ENCODE results near the gene RHOBTB3.
"Not testable (repeated sequence)": the region's sequence is repeated elsewhere in the genome, so short reads cannot be mapped to it uniquely, and the experiment has no call there.

RHOBTB3 gene

DNA sequence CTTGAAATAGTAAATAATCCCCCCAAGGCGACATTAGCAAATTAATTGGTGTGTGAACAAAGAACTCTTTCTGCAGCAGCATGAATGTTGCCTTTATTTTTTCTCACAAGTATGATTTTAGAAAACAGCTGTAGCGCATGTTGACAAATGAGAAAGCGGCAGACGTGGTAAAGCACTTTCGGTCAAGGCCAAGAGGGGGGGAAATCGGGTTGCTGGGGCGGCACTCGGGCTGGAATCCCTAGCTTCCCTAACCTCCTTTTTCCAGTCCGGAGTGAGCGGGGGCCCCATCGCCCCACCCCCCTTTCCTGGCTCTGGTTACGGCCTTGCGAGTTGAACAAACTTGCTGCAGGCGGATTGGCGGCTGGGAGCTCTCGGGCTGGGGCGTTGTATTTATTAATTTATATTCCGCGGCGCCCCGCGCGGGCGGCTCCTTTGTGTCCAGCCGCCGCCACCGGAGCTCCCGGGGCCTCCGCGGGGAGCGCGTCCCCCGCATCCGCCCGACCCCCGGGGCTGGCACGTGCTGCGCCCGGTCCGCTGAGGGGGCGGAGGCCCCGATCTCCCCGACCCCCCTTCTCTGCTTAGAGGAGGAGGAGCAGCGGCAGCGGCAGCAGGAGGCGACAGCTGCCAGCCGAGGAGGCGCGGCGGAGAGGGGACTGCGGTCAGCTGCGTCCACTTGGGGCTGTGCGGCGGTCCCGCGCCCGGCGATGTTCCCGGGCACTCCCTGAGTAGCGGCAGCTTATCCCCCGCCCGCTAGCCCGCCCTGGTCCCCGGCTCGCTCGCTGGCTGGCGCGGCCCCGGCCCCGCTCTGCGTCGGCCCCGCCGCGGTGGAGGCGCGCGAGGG, at the start of gene RHOBTB3:
RHOBTB3 (plus strand) TSS at position 607 of the 841 bp plus-strand sequence. CDS start 347 bp downstream, outside the sequence.
- peak; percentile 61 for DNase-seq (ENCODE audit: low spot score)

DNA sequence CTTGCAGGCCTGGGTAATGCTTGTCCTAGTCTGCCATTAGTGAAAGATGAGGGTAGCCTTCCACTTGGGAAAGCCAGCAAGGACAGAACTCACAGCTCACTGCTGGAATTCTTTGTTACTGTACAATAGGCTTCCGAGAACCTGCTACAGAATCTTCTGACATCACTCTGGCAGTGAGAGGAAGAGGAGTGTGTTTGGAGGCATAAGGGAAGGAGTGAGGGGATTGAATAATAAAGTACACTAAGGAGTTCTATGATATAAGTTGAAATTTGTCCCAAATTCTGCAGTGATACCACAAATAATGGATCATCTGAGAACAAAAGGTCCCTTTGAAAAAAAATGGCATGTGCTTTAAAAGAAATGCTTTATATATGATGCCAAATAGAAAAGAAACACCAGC, 48.2 kb upstream of the RHOBTB3 start, which contains the start of gene SPATA9:
SPATA9 (minus strand) TSS at position 101 of the 400 bp plus-strand sequence. CDS start 137 bp downstream, outside the sequence.
- DNase-seq (ENCODE audit: low spot score), result no peak

- no peak for DNase-seq (ENCODE audit: low spot score)
Measured at GRCh38 chr5:95684361-95684760, 46.8 kb upstream of the RHOBTB3 start.

- no peak for DNase-seq (ENCODE audit: low spot score)
Measured at GRCh38 chr5:95686651-95687050, 44.5 kb upstream of the RHOBTB3 start.

DNA sequence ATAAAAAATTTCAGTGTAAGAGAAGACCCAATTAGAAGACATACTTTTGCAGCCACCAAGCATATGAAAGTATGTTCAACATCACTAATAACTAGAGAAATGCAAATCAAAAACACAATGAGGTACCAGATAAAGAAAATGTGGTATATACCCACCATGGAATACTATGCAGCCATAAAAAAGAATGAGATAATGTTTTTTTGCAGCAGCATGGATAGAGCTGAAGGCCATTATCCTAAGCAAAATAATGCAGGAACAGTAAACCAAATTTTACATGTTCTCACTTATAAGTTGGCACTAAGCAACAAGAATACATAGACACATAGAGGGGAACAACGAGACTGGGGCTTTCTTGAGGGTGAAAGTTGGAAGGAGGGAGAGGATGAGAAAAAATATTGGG, 41.5 kb upstream of the RHOBTB3 start:
- DNase-seq (ENCODE audit: low spot score), result no peak

GRCh38 chr5:95690333-95690732, 40.8 kb upstream of the RHOBTB3 start:
- no peak for DNase-seq (ENCODE audit: low spot score)

- DNase-seq (ENCODE audit: low spot score), result no peak
Measured at GRCh38 chr5:95697781-95698681, 33.1 kb upstream of the RHOBTB3 start.

DNA sequence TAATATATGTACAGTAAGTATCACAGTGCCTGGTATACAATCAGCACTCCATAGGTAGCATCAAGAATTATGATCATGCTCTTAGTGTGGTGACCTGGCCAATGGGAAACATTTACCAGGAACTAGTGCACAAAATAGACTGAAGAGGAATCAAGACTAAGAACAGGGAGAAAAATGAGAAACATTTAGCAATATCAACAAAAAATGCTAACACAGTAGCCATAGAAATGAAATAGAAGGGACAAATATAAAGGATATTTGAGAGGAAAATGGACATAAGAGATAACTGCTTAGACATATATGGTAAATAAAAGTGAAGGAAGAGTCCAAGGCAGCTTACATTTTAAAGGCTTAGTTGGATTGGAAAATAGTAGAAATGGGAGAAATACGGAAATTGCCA, 31.8 kb upstream of the RHOBTB3 start:
- DNase-seq (ENCODE audit: low spot score), result no peak

- DNase-seq (ENCODE audit: low spot score), result no peak
Measured at GRCh38 chr5:95701074-95701473, 30.1 kb upstream of the RHOBTB3 start.

GRCh38 chr5:95704150-95704549, 27.0 kb upstream of the RHOBTB3 start:
- no peak for DNase-seq (ENCODE audit: low spot score)

DNA sequence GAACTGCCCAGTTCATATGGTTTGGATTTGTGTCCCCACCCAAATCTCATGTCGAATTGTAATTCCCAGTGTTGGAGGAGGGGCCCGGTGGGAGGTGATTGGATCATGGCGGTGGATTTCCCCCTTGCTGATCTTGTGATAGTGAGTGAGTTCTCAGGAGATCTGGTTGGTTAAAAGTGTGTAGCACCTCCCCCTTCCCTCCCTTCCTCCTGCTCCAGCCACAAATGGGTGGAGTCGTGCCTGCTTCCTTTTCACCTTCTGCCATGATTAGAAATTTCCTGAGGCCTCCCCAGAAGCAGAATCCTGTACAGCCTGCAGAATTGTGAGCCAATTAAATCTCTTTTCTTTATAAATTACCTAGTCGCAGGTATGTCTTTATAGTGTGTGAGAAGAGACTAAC, 24.9 kb upstream of the RHOBTB3 start:
- not testable (repeated sequence) for DNase-seq (ENCODE audit: low spot score)

GRCh38 chr5:95707055-95707454, 24.1 kb upstream of the RHOBTB3 start:
- no peak for DNase-seq (ENCODE audit: low spot score)

- not testable (repeated sequence) for DNase-seq (ENCODE audit: low spot score)
Measured at GRCh38 chr5:95707534-95708188, 23.5 kb upstream of the RHOBTB3 start.

DNA sequence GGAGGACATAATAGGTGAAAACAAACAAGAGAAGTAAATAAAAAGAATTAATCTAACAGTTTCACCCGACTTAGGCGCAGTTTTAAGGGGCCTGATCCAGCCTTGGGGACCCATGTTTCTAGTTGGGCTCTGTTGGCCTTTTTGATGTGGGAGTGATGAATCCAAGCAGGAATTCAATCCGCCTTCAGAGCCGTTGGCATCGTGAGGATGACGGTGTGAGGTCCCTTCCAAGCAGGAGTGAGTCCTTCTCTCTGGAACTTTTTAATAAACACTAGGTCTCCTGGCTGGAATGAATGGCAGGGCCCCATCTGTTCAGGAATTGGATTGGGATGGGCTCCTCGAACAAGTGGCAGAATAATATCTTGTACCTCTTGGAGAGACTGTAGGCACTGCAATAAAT, 22.3 kb upstream of the RHOBTB3 start:
- no peak for DNase-seq (ENCODE audit: low spot score)

DNA sequence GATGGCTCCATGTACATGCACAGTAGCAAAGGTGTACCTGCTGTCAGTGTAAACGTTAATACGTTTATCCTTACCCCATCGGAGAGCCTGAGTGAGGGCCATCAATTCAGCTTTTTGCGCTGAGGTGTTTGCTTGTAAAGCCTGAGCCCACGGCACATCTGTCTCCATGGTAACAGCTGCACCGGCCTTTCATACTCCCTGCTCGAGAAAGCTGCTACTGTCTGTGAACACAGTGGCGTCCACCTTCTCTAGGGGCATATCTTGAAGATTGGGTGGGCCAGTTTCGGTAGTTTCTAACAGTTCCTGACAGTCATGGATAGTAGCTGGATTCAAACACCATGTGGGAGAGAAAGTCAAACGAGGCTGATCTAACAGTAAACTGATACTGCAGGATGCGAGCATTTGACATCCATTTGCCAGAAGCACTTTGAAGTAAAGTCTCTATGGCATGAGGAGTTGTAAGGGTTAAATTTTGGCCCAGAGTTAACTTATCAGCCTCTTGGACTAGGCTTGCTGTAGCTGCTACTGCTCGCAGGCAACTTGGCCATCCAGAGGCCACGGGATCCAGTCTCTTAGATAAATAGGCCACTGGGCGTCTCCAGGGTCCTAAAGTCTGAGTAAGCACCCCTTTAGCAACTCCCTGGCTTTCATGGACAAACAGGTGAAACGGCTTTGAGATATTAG, 21.0 kb upstream of the RHOBTB3 start:
- DNase-seq (ENCODE audit: low spot score), result peak; percentile 24

- DNase-seq (ENCODE audit: low spot score), result not testable (repeated sequence)
Measured at GRCh38 chr5:95710651-95711500, 20.3 kb upstream of the RHOBTB3 start.

GRCh38 chr5:95711501-95712346, 19.4 kb upstream of the RHOBTB3 start:
- no peak for DNase-seq (ENCODE audit: low spot score)

DNA sequence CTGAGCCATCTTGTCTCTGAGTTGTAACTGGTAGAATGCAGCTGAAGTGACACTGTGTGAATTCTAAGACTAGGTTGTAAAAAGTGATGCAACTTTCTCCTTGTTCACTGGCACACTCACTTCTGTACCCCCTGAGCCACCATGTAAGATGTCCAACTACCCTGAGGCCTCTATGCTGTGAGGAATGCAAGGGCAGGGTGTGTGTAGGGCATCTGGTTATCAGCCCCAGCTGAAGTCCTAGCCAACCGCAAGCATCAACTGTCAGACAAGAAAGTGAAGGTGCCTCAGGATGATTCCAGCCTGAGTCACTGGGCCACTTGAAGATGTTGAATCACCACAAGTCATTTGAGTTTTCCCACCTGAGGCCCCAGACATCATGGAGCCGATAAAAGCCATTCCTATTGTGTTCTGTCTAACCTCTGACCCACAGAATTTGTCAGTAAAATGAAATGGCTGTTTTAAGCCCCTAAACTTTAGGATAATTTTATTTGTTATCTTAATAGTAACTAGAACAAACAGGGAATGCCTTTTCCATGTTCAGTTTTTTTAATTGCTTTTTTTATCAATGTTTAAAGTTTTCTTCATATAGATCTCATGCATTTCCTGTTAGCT, 18.7 kb upstream of the RHOBTB3 start:
- DNase-seq (ENCODE audit: low spot score), result no peak

GRCh38 chr5:95713246-95713645, 17.9 kb upstream of the RHOBTB3 start:
- DNase-seq (ENCODE audit: low spot score), result not testable (repeated sequence)
